ENCODE data around the gene HOPX.

Gene HOPX

DNA sequence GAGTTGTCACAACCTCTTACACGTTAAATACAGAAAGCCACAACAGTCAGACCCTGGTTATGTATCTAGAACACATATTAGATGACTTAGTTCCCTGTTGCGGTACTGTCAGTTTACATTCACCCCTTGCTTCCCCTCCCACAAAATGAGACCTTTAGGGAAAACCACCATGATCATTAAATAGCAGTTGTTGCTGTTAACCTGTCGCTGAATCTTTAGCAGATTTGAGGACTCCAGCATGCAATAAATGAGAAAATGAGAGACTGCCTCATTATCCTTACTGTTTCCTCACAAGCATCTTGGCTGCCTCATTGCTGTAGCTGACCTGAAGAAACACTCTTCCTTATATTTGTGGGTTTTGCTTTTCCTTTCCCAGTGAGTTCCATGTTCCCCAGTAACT lies 77.8 kb downstream of the HOPX start:
- TF ChIP-seq GATA2 (IDR thresholded peaks at IDR 0.05; ENCODE audit: low read depth, low read length) = no peak
- no peak for TF ChIP-seq GATA3 (IDR thresholded peaks at IDR 0.05; ENCODE audit: low read depth, low read length)

Measured in SH-SY5Y (cell line).